ENCODE data around the gene PTPRO. TPM values are rescaled to one million over a fixed set of nuclear protein-coding genes. Genes with fewer than 3 reads are reported as not detected.

PTPRO gene
- 1 to 10 TPM in 3 of 6 experiments, under 1 TPM in 3; 0.43 to 2.7 (median 1.1) TPM for total RNA-seq
- long read RNA-seq: 0 reads

DNA sequence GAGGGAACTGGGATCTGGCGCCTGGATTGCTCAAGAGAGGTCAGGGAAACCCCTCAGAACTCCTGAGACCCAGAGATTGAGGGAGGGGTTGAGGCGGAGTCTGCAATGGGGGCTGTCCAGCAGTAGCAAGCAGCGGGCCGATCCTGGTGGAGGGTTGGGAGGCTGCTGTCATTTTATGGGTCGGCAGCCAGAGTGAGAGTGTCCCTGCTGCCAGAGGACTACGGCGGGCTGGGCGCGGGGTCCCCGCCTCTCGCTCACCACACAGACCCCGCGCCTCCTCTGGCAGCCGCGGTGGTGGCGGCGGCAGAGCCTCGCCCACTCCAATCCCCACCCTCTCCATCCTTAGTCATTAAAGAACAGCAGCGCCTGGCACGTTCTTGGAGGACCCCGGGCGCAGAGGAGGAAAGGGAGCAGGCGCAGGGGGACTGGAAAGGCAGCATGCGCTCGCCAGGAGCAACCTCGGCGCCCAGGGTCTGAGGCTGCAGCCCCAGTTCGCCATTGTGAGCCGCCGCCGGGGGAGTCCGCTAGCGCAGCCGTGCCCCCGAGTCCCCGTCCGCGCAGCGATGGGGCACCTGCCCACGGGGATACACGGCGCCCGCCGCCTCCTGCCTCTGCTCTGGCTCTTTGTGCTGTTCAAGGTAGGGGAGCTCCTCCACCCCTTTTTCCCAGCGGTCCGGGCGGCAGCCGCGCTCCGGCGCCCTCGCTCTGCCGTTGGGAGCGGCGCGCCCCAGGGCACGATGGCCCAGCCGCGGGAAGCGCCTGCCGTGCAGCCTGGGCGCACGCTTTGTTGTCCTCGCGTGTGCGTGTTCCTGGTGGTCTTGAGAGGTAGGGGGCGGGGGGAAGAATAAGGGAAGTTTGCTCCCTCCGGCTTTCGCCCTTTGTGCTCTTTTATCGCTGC, at the start of gene PTPRO:
Gene PTPRO (plus strand): TSS at position 345 of the 898 bp plus-strand sequence.
- H3K27me3 ChIP-seq: peaks cover 0 to 3% of the 10 kb centered on the region in 2 donors
- H3K27ac ChIP-seq: no peak within 1 kb of the TSS
- H3K9me3 ChIP-seq: no peaks in the 10 kb centered on the region
- intact Hi-C loops (cut with DNase I): no loop called here
- peaks cover 0 to 7% (median 0%) of the 10 kb centered on the region in 4 donors for H3K4me1 ChIP-seq
- TF ChIP-seq, protein P1, sequence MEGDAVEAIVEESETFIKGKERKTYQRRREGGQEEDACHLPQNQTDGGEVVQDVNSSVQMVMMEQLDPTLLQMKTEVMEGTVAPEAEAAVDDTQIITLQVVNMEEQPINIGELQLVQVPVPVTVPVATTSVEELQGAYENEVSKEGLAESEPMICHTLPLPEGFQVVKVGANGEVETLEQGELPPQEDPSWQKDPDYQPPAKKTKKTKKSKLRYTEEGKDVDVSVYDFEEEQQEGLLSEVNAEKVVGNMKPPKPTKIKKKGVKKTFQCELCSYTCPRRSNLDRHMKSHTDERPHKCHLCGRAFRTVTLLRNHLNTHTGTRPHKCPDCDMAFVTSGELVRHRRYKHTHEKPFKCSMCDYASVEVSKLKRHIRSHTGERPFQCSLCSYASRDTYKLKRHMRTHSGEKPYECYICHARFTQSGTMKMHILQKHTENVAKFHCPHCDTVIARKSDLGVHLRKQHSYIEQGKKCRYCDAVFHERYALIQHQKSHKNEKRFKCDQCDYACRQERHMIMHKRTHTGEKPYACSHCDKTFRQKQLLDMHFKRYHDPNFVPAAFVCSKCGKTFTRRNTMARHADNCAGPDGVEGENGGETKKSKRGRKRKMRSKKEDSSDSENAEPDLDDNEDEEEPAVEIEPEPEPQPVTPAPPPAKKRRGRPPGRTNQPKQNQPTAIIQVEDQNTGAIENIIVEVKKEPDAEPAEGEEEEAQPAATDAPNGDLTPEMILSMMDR (IDR thresholded peaks at IDR 0.05): no peak
- no peak for TF ChIP-seq POLR2A (IDR thresholded peaks at IDR 0.05)
- no peak within 1 kb of the TSS for H3K4me3 ChIP-seq
- DNase-seq: peak in 1 of 3 donors; percentile 16
- 0% methylated on average over 1 of the region's 70 CpGs for WGBS (ENCODE audit: insufficient coverage, low coverage, low lambda C conversion rate, missing lambda C conversion rate)
- ATAC-seq: peak in 1 of 4 donors; percentile 26
- H3K36me3 ChIP-seq: no peaks in the 10 kb centered on the region

DNA sequence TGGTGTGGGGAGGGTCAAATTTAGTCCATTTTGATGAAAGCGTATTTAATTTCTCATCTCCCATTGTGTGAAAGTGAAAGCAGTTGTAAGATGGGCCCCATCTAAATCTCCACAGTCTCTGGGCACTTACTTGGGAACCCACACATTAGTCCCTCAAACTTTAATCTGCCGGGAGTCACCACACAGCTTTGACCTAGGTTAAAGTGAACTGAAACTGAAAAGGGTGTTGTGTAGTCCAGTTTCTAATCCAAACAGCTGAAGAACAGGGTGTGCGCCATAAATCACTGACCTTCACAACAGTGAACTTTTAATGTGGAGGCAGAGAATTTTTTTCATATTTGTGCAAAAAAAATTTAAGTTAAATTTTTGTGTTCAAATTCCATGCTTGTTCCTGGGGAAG, 48.4 kb upstream of the PTPRO start:
- ATAC-seq (peak in 3 of 4 donors; percentile 25 to 37 (median 36)), DNase-seq (no peak)
- intact Hi-C loops (cut with DNase I): loop anchor here (10.0 kb wide), 2 partner anchors 241 to 251 kb away; no protein-coding TSS in a partner anchor
- Histone ChIP-seq H3K36me3 (no peaks in the 10 kb centered on the region), H3K9me3 (no peaks in the 10 kb centered on the region), H3K4me3 (no peak overlapping the region), H3K27ac (no peak overlapping the region), H3K27me3 (no peaks in the 10 kb centered on the region), H3K4me1 (no peaks in the 10 kb centered on the region)
- TF ChIP-seq, protein P1 (IDR thresholded peaks at IDR 0.05): no peak
- TF ChIP-seq POLR2A (IDR thresholded peaks at IDR 0.05): no peak
- 44% methylated on average over 3 of the region's 3 CpGs for whole genome bisulfite sequencing (ENCODE audit: insufficient coverage, low coverage, low lambda C conversion rate, missing lambda C conversion rate)

DNA sequence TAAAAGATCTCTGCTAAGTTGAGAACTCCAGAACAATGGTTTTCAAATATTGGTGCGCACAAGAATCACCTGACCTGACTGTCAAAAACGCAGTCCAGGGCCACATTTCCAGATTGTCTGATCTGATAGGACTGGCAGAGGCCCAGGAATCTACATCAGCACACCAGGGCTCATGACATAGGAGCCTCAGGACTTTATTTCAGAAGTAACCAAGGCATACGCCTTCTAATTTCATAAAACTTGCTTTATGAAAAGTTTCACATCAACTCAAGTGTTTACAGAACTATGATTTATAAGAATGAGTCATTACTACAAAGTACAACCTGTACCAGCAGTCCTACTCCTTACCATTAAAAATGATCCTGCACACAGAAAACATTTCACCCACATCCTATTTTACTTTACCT, 47.7 kb upstream of the PTPRO start:
- H3K4me3 ChIP-seq: no peak overlapping the region
- no peaks in the 10 kb centered on the region for H3K36me3 ChIP-seq
- H3K27ac ChIP-seq: no peak overlapping the region
- intact Hi-C loops (cut with DNase I): loop anchor here (10.0 kb wide), 2 partner anchors 240 to 250 kb away; no protein-coding TSS in a partner anchor
- WGBS (ENCODE audit: insufficient coverage, low coverage, low lambda C conversion rate, missing lambda C conversion rate): 39% methylated on average over 3 of the region's 3 CpGs
- H3K4me1 ChIP-seq: no peaks in the 10 kb centered on the region
- DNase-seq (no peak), ATAC-seq (no peak)
- no peaks in the 10 kb centered on the region for H3K9me3 ChIP-seq
- TF ChIP-seq POLR2A (IDR thresholded peaks at IDR 0.05): no peak
- TF ChIP-seq, protein P1 (IDR thresholded peaks at IDR 0.05): no peak
- H3K27me3 ChIP-seq: no peaks in the 10 kb centered on the region

DNA sequence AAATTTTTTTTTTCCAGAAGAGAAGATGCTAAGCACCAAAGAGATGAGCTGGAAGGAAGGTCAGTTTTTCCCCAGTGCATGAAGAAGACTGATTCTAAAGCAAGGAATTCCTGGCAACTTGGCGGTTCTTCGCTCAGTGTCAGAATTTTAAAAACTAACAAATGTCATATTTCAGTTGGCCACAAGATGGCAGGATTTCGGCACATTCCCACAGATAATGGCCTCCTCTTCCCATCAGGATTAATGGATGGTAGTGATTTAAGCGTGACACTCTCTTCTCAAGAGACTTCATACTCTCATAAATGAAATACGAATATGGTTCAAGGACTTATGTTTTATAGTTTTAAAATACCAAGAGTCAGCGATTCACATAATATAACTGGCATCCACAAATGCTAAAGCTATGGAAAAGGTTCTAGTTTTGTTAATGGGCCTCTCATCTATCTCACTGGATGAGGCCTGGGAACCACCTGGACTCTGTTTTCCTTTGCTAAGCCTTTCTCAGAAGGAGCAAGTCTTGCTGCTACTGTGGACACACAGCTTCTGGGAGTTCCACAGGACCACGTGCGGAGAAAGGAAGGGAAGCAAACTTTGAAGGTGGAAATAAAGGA, 46.1 kb upstream of the PTPRO start:
- no peak for TF ChIP-seq POLR2A (IDR thresholded peaks at IDR 0.05)
- TF ChIP-seq, protein P1 (IDR thresholded peaks at IDR 0.05): peak; percentile 69 to 76 (median 73)
- DNase-seq: no peak
- H3K27me3 ChIP-seq: no peaks in the 10 kb centered on the region
- peak; percentile 75 to 82 (median 78) for ATAC-seq
- no peaks in the 10 kb centered on the region for H3K36me3 ChIP-seq
- no peaks in the 10 kb centered on the region for H3K9me3 ChIP-seq
- intact Hi-C loops (cut with DNase I): loop anchor here (10.0 kb wide), 2 partner anchors 239 to 249 kb away; no protein-coding TSS in a partner anchor
- H3K4me1 ChIP-seq: no peaks in the 10 kb centered on the region
- H3K4me3 ChIP-seq: no peak overlapping the region
- no peak overlapping the region for H3K27ac ChIP-seq
- 31% methylated on average over 8 of the region's 8 CpGs for WGBS (ENCODE audit: insufficient coverage, low coverage, low lambda C conversion rate, missing lambda C conversion rate)
